Endothelial cell of umbilical vein (primary cell): ENCODE measurements around the gene BPHL.

ENCODE experiments used
- CTCF ChIP-seq, 2 donors: IDR thresholded peaks; 1 replicate in 1 of 2; 2 replicates in 1 of 2; pipeline ENCODE4 v1.5.1; 2011; ENCODE audit warnings: low read length in 2 of 2, mild to moderate bottlenecking in 2 of 2, moderate library complexity in 2 of 2, control low read depth in 1 of 2, inconsistent platforms in 1 of 2, low read depth in 1 of 2; ENCODE audit not compliant: insufficient read depth in 1 of 2; ENCODE audit errors: extremely low read depth in 1 of 2
- EZH2 ChIP-seq: IDR thresholded peaks from 2 replicates; pipeline ENCODE4 v1.6.1; 2012; ENCODE audit warnings: borderline replicate concordance, low read depth, mild to moderate bottlenecking, moderate library complexity, low read length, inconsistent platforms; ENCODE audit not compliant: severe bottlenecking
- JUN ChIP-seq: IDR thresholded peaks from 2 replicates; pipeline ENCODE4 v1.6.1; 2011; ENCODE audit warnings: borderline replicate concordance, low read depth; ENCODE audit not compliant: insufficient read length, insufficient read depth
- POLR2A ChIP-seq: IDR thresholded peaks from 2 replicates; pipeline ENCODE4 v1.6.1; 2012; ENCODE audit warnings: low read depth, mild to moderate bottlenecking, control low read depth, low read length
- TF ChIP-seq, protein P1 (sequence below): IDR thresholded peaks from 2 replicates; pipeline ENCODE4 v1.6.1; 2011; ENCODE audit not compliant: insufficient read depth, insufficient read length

DNA sequence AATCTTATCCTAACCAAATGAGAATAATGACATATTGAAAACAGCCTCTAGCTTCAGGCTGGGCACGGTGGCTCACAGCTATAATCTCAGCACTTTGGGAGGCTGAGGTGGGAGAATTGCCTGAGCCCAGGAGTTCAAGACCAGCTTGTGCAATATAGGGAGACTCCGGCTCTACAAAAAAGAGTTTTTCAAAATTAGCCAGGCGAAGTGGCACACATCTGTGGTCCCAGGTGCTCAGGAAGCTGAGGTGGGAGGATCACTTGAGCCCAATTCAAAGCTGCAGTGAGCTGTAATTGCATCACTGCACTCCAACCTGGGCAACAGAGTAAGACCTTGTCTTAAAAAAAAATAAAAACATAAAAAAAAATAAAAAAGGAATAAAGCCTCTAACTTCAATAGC lies 34.2 kb downstream of the BPHL start:
- no peak for TF ChIP-seq JUN
- no peak for TF ChIP-seq CTCF (IDR thresholded peaks at IDR 0.05; ENCODE audit: extremely low read depth in 1 of 2, insufficient read depth in 1 of 2, low read depth in 1 of 2, low read length in 2 of 2)
- TF ChIP-seq EZH2: no peak
- TF ChIP-seq, protein P1, sequence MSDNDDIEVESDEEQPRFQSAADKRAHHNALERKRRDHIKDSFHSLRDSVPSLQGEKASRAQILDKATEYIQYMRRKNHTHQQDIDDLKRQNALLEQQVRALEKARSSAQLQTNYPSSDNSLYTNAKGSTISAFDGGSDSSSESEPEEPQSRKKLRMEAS: no peak
- no peak for TF ChIP-seq POLR2A
